K562 (cell line): ENCODE measurements around the gene UPK2. TPM values are rescaled to one million over a fixed set of nuclear protein-coding genes. Genes with fewer than 3 reads are reported as not detected.

Experiments
- ARID4B ChIP-seq: sonication (generic); formaldehyde crosslinking; IDR thresholded peaks from 2 replicates; pipeline ENCODE4 v1.8.0; 2022; ENCODE audit warnings: mild to moderate bottlenecking, missing genetic modification reagents
- ASH1L ChIP-seq: fragments of 450-650 bp; IDR thresholded peaks from 2 replicates; pipeline ENCODE4 v1.6.1; 2018; ENCODE audit warnings: borderline replicate concordance, mild to moderate bottlenecking, low read depth; ENCODE audit not compliant: partially characterized antibody
- BDP1 ChIP-seq: IDR thresholded peaks from 3 replicates; pipeline ENCODE4 v1.6.1; 2011; ENCODE audit not compliant: insufficient read length, insufficient read depth
- C11orf30 ChIP-seq: fragments of 450-650 bp; IDR thresholded peaks from 2 replicates; pipeline ENCODE4 v1.6.1; 2016; ENCODE audit warnings: low read depth, mild to moderate bottlenecking
- CBX5 ChIP-seq: IDR thresholded peaks from 2 replicates; pipeline ENCODE4 v1.6.1; 2014; ENCODE audit warnings: low read depth, borderline replicate concordance
- ELF1 ChIP-seq: fragments of 200-800 bp; sonication (Bioruptor generic); IDR thresholded peaks from 2 replicates; pipeline ENCODE4 v1.6.1; 2016; ENCODE audit warnings: missing genetic modification characterization, missing compliant biosample characterization
- HMBOX1 ChIP-seq: sonication (generic); IDR thresholded peaks from 2 replicates; pipeline ENCODE4 v1.6.1; 2016
- KAT2B ChIP-seq: IDR thresholded peaks from one replicate; pipeline ENCODE4 v1.6.1; 2012; ENCODE audit warnings: low read depth, mild to moderate bottlenecking, control low read depth, inconsistent platforms, low read length, moderate library complexity
- MAFF ChIP-seq: IDR thresholded peaks from 2 replicates; pipeline ENCODE4 v1.6.1; 2012; ENCODE audit warnings: low read length, improper control_type of control experiment
- NCOA1 ChIP-seq: fragments of 450-650 bp; IDR thresholded peaks from 2 replicates; pipeline ENCODE4 v1.6.1; 2016; ENCODE audit warnings: low read depth
- NR4A1 ChIP-seq, 2 experiments: fragments of 250-450 bp in 1 of 2; fragments of 450-650 bp in 1 of 2; sonication (Bioruptor Pico) in 1 of 2; IDR thresholded peaks; 2 replicates each; pipeline versions ENCODE4 v1.4.0 to v1.6.1; 2016 to 2020; ENCODE audit warnings: mild to moderate bottlenecking in 2 of 2, missing compliant biosample characterization in 1 of 2, missing genetic modification characterization in 1 of 2, moderate library complexity in 1 of 2
- POLR2A ChIP-seq: fragments of 450-650 bp; conservative IDR thresholded peaks from 2 replicates; pipeline ENCODE4 v1.6.1; 2016
- RBM25 ChIP-seq: fragments of 200-400 bp; formaldehyde crosslinking; IDR thresholded peaks from 2 replicates; pipeline ENCODE4 v1.6.1; 2018; ENCODE audit warnings: low read length, low read depth, moderate library complexity; ENCODE audit not compliant: severe bottlenecking
- SMARCA4 ChIP-seq: fragments of 450-650 bp; IDR thresholded peaks from 2 replicates; pipeline ENCODE4 v1.6.1; 2016
- ZNF232 ChIP-seq: sonication (generic); formaldehyde crosslinking; IDR thresholded peaks from 2 replicates; pipeline ENCODE4 v1.8.0; 2022; ENCODE audit warnings: mild to moderate bottlenecking, missing genetic modification reagents
- ZNF583 ChIP-seq: fragments of 250-450 bp; sonication (Bioruptor Pico); IDR thresholded peaks from 2 replicates; pipeline ENCODE4 v1.4.0; 2020
- ZNF699 ChIP-seq: fragments of 250-450 bp; sonication (Bioruptor Pico); IDR thresholded peaks from 2 replicates; pipeline ENCODE4 v1.8.0; 2021; ENCODE audit warnings: mild to moderate bottlenecking, moderate library complexity; ENCODE audit not compliant: insufficient replicate concordance
- ZNF707 ChIP-seq: fragments of 250-450 bp; sonication (Bioruptor Pico); conservative IDR thresholded peaks from 2 replicates; pipeline ENCODE4 v1.8.0; 2022; ENCODE audit warnings: inconsistent platforms, mild to moderate bottlenecking, moderate library complexity
- polyA plus RNA-seq, 8 experiments: library from polyadenylated mRNA; depleted of rRNA in 4 of 8; stranded (reverse) in 5 of 8; unstranded in 3 of 8; fragments of >200 nt; fragmentation: Nextera tagmentation in 2 of 8; fragmentation: Illumina TruSeq in 1 of 8; extraction: Ambion mirVana in 2 of 8; extraction: Trizol in 1 of 8; gene quantifications; 2 replicates each; pipeline versions ENCODE4 v1.2.1 to v1.2.3, GENCODE V29; 2011 to 2014; ENCODE audit warnings: inconsistent platforms in 1 of 8, missing spikeins in 1 of 8
- total RNA-seq, 7 experiments: library from RNA; depleted of rRNA in 6 of 7; stranded (reverse); fragments of >200 nt in 6 of 7; fragmentation: Illumina TruSeq in 2 of 7; extraction: Trizol in 2 of 7; gene quantifications; 2 replicates each; pipeline versions ENCODE4 v1.2.1 to v1.2.3, GENCODE V29; 2011 to 2021; ENCODE audit warnings: low replicate concordance in 1 of 7
- TF ChIP-seq, protein P1 (sequence below): IDR thresholded peaks from 2 replicates; pipeline ENCODE4 v1.6.1; 2011; ENCODE audit warnings: borderline replicate concordance, low read depth, mild to moderate bottlenecking, moderate library complexity, low read length; ENCODE audit not compliant: insufficient read depth, poor library complexity, severe bottlenecking
- TF ChIP-seq, protein P2 (sequence below): fragments of 450-650 bp; formaldehyde crosslinking; IDR thresholded peaks from 2 replicates; pipeline ENCODE4 v1.4.0; 2022; ENCODE audit warnings: missing genetic modification characterization

UPK2 gene
- total and polyA plus RNA-seq, 9 of the 15 experiments (the other 6 are each of a cell fraction or from before 2014, with no cell fraction given): not detected

GRCh38 chr11:118912742-118913410, 43.2 kb upstream of the UPK2 start (continued):
- TF ChIP-seq ARID4B (CRISPR knock-in tag) (0 out of 2 replicates have a peak, but pooled peaks have one; percentile 3), ZNF707 (no peak), CBX5 (no peak), POLR2A (no peak; the same call in 1 of the 2 replicates), ELF1 (tag) (no peak), SMARCA4 (peak; percentile 46; the same call in 1 of the 2 replicates), NR4A1 (CRISPR knock-in tag; IDR thresholded peaks at IDR 0.05) (no peak), NR4A1 (tag; IDR thresholded peaks at IDR 0.05) (no peak), MAFF (no peak), C11orf30 (no peak; the same call in none of the 2 replicates), HMBOX1 (no peak), RBM25 (no peak), BDP1 (no peak), ZNF699 (CRISPR knock-in tag) (no peak), KAT2B (no peak), ZNF583 (0 out of 2 replicates have a peak, but pooled peaks have one; percentile 11), NCOA1 (no peak), ASH1L (no peak), ZNF232 (no peak)
- TF ChIP-seq, protein P1, sequence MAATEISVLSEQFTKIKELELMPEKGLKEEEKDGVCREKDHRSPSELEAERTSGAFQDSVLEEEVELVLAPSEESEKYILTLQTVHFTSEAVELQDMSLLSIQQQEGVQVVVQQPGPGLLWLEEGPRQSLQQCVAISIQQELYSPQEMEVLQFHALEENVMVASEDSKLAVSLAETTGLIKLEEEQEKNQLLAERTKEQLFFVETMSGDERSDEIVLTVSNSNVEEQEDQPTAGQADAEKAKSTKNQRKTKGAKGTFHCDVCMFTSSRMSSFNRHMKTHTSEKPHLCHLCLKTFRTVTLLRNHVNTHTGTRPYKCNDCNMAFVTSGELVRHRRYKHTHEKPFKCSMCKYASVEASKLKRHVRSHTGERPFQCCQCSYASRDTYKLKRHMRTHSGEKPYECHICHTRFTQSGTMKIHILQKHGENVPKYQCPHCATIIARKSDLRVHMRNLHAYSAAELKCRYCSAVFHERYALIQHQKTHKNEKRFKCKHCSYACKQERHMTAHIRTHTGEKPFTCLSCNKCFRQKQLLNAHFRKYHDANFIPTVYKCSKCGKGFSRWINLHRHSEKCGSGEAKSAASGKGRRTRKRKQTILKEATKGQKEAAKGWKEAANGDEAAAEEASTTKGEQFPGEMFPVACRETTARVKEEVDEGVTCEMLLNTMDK: no peak
- TF ChIP-seq, protein P2, sequence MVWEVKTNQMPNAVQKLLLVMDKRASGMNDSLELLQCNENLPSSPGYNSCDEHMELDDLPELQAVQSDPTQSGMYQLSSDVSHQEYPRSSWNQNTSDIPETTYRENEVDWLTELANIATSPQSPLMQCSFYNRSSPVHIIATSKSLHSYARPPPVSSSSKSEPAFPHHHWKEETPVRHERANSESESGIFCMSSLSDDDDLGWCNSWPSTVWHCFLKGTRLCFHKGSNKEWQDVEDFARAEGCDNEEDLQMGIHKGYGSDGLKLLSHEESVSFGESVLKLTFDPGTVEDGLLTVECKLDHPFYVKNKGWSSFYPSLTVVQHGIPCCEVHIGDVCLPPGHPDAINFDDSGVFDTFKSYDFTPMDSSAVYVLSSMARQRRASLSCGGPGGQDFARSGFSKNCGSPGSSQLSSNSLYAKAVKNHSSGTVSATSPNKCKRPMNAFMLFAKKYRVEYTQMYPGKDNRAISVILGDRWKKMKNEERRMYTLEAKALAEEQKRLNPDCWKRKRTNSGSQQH (CRISPR knock-in tag): no peak
